ENCODE data around the gene C10orf120. TPM values are rescaled to one million over a fixed set of nuclear protein-coding genes. Genes with fewer than 3 reads are reported as not detected.

The C10orf120 gene
- total RNA-seq, 4 donors from 2014 or later, result not detected

GRCh38 chr10:122738031-122738430 lies 38.4 kb upstream of the C10orf120 start:
- Histone ChIP-seq H3K4me1 (no peaks in the 10 kb centered on the region), H3K4me3 (no peak overlapping the region), H3K27me3 (peaks cover 3% of the 10 kb centered on the region), H3K36me3 (no peaks in the 10 kb centered on the region), H3K9me3 (no peaks in the 10 kb centered on the region), H3K27ac (no peak overlapping the region)
- no peak for DNase-seq (ENCODE audit: low spot score in 2 of 2)
- 96% methylated on average over 2 of the region's 2 CpGs for WGBS
- no peak for TF ChIP-seq EP300 (IDR thresholded peaks at IDR 0.05)
- no peak for TF ChIP-seq POLR2A (IDR thresholded peaks at IDR 0.05)
- no peak for TF ChIP-seq CTCF (IDR thresholded peaks at IDR 0.05)
- no peak for TF ChIP-seq POLR2AphosphoS5 (IDR thresholded peaks at IDR 0.05)

GRCh38 chr10:122733931-122734665 lies 34.5 kb upstream of the C10orf120 start:
- no peak overlapping the region for H3K4me3 ChIP-seq
- TF ChIP-seq EP300 (IDR thresholded peaks at IDR 0.05), result no peak
- TF ChIP-seq POLR2AphosphoS5 (IDR thresholded peaks at IDR 0.05), result no peak
- no peak for TF ChIP-seq POLR2A (IDR thresholded peaks at IDR 0.05)
- no peak for TF ChIP-seq CTCF (IDR thresholded peaks at IDR 0.05)
- H3K4me1 ChIP-seq, result no peaks in the 10 kb centered on the region
- H3K9me3 ChIP-seq, result no peaks in the 10 kb centered on the region
- no peak overlapping the region for H3K27ac ChIP-seq
- H3K27me3 ChIP-seq, result peaks cover 7% of the 10 kb centered on the region
- DNase-seq (ENCODE audit: low spot score in 2 of 2), result no peak
- WGBS, result 79% methylated on average over 13 of the region's 13 CpGs
- H3K36me3 ChIP-seq, result no peaks in the 10 kb centered on the region

- Histone ChIP-seq H3K4me3 (no peak overlapping the region), H3K27ac (no peak overlapping the region), H3K36me3 (no peaks in the 10 kb centered on the region), H3K27me3 (peaks cover 13% of the 10 kb centered on the region), H3K9me3 (no peaks in the 10 kb centered on the region), H3K4me1 (no peaks in the 10 kb centered on the region)
- 41% methylated on average over 2 of the region's 2 CpGs for WGBS
- no peak for DNase-seq (ENCODE audit: low spot score in 2 of 2)
- no peak for TF ChIP-seq CTCF (IDR thresholded peaks at IDR 0.05)
- no peak for TF ChIP-seq POLR2A (IDR thresholded peaks at IDR 0.05)
- TF ChIP-seq POLR2AphosphoS5 (IDR thresholded peaks at IDR 0.05), result no peak
- no peak for TF ChIP-seq EP300 (IDR thresholded peaks at IDR 0.05)
Observed at GRCh38 chr10:122733443-122733842, 33.8 kb upstream of the C10orf120 start.

GRCh38 chr10:122730238-122730637 lies 30.6 kb upstream of the C10orf120 start:
- no peaks in the 10 kb centered on the region for H3K9me3 ChIP-seq
- no peak for TF ChIP-seq EP300 (IDR thresholded peaks at IDR 0.05)
- no peak for TF ChIP-seq POLR2A (IDR thresholded peaks at IDR 0.05)
- no peak for TF ChIP-seq POLR2AphosphoS5 (IDR thresholded peaks at IDR 0.05)
- no peak for TF ChIP-seq CTCF (IDR thresholded peaks at IDR 0.05)
- H3K36me3 ChIP-seq, result no peaks in the 10 kb centered on the region
- H3K27me3 ChIP-seq, result peaks cover 32% of the 10 kb centered on the region
- 68% methylated on average over 6 of the region's 6 CpGs for WGBS
- no peak overlapping the region for H3K4me3 ChIP-seq
- H3K4me1 ChIP-seq, result no peaks in the 10 kb centered on the region
- no peak for DNase-seq (ENCODE audit: low spot score in 2 of 2)
- no peak overlapping the region for H3K27ac ChIP-seq

GRCh38 chr10:122729126-122729525 lies 29.5 kb upstream of the C10orf120 start:
- Histone ChIP-seq H3K4me3 (no peak overlapping the region), H3K27ac (no peak overlapping the region), H3K9me3 (no peaks in the 10 kb centered on the region), H3K4me1 (no peaks in the 10 kb centered on the region), H3K27me3 (peaks cover 32% of the 10 kb centered on the region), H3K36me3 (no peaks in the 10 kb centered on the region)
- WGBS, result 73% methylated on average over 9 of the region's 9 CpGs
- TF ChIP-seq POLR2A (IDR thresholded peaks at IDR 0.05), result no peak
- TF ChIP-seq CTCF (IDR thresholded peaks at IDR 0.05), result no peak
- no peak for TF ChIP-seq POLR2AphosphoS5 (IDR thresholded peaks at IDR 0.05)
- no peak for TF ChIP-seq EP300 (IDR thresholded peaks at IDR 0.05)
- no peak for DNase-seq (ENCODE audit: low spot score in 2 of 2)

Measured in suprapubic skin (tissue), 4 donors.